Measurements from ENCODE around the gene ZNRF3. TPM values are rescaled to one million over a fixed set of nuclear protein-coding genes. Genes with fewer than 3 reads are reported as not detected.

ZNRF3 gene
- polyA plus RNA-seq, 3 donors, result 0.13 TPM; not detected in 2

DNA sequence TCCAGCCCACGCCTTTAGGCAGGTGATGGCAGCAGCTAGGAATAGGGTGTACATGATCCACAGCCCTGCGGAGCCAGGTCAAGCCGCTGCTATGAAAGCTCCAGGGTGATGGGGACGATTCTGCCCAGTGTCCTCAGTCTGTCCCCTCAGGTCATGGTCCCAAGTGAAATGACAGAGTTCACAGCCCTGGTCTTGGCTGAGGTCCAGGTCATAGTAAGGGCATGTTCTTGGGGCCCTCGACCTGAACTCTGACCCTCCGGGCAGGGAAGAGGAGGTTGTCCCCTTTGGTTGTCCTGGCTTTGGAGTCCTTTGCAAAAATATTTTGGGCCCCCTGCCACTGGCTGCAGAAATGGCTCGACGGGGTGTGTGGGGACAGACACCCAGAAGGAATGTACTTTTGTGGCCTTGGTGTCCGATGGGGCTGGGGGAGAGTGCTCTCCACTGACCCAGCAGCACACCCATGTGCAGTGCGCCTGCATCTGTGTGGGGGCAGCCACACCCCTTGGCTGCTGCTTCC is 170.9 kb downstream of the ZNRF3 start:
- no peak overlapping the region for H3K4me3 Mint-ChIP-seq
- no peak for TF ChIP-seq CTCF (IDR thresholded peaks at IDR 0.05)

DNA sequence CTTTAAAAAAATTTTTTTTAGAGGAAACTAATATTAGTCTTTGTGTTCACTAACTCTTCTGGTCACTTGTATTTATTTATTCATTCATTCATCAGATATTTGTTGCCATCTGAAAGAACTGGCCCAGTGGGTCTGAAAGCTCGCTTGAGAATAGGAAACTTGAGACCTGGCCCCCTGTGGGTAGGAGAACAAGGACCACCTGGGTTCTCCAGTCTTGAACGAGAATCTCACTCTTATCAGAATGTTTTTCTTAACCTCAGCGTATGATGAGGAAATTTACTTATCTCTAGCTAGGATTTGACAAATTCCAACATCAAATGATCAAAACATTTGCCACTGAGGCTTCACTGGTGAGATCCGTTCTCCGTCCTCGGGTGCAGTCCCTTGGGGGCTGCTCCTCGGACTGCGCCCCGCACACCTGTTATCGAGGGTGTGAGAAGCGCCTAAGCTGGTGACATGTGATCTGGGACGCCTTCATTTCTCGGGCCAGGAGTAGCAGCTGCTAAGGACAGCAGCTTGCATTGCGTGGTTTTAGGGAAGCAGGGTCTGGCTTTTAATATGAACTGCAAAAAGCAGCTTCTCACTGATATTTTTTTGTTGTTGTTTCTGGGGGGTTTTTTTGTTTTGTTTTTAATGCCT is 171.9 kb downstream of the ZNRF3 start:
- Histone ChIP-seq H4K20me1 (ENCODE audit: insufficient read depth, low read length) (no peaks in the 10 kb centered on the region), H3K79me2 (ENCODE audit: insufficient read depth, low read length) (no peaks in the 10 kb centered on the region), H3K9ac (ENCODE audit: insufficient read depth, low read length, poor library complexity, severe bottlenecking) (no peak overlapping the region), H3K27ac (ENCODE audit: low read depth in 1 of 2, low read length in 2 of 2) (no peak overlapping the region), H2AFZ (ENCODE audit: insufficient read depth, low read depth, low read length, poor library complexity, severe bottlenecking) (no peak overlapping the region), H3K4me1 (ENCODE audit: control insufficient read depth in 1 of 2, insufficient read depth in 2 of 2, low read length in 2 of 2) (no peaks in the 10 kb centered on the region), H3K4me3 (replicated peaks in 1 of 3; ENCODE audit: low read depth in 2 of 3, low read length in 3 of 3) (no peak overlapping the region), H3K36me3 (replicated peaks in 1 of 2; ENCODE audit: control insufficient read depth in 1 of 2, insufficient read depth in 2 of 2, low read length in 2 of 2) (no peaks in the 10 kb centered on the region), H3K9me3 (replicated peaks in 1 of 2; ENCODE audit: control insufficient read depth in 1 of 2, insufficient read depth in 1 of 2, low read length in 2 of 2) (no peaks in the 10 kb centered on the region), H3K4me2 (replicated peaks; ENCODE audit: extremely low read depth, low read length, poor library complexity, severe bottlenecking) (no peak overlapping the region), H3K27me3 (ENCODE audit: control insufficient read depth in 2 of 2, insufficient read depth in 2 of 2, low read length in 2 of 2) (peaks cover 0 to 3% of the 10 kb centered on the region in 2 donors)
- Mint-ChIP-seq H3K27ac (no peak overlapping the region), H3K4me1 (peaks cover under 1% of the 10 kb centered on the region), H3K9me3 (peaks cover 0 to 3% (median 0%) of the 10 kb centered on the region in 7 donors), H3K4me3 (no peak overlapping the region), H3K27me3 (ENCODE audit: low read depth in 3 of 3) (peaks cover 6 to 10% (median 9%) of the 10 kb centered on the region in 3 donors), H3K36me3 (no peaks in the 10 kb centered on the region)
- intact Hi-C loops (cut with micrococcal nuclease), result no loop called here
- no peak for DNase-seq
- 95% methylated on average over 9 of the region's 14 CpGs for WGBS (ENCODE audit: insufficient coverage)
- no peak for TF ChIP-seq CTCF (IDR thresholded peaks at IDR 0.05)

More for the DNA sequence above, 170.9 kb downstream of the ZNRF3 start:
- peaks cover 0 to 2% of the 10 kb centered on the region in 2 donors for H3K36me3 Mint-ChIP-seq
- H3K4me3 ChIP-seq (replicated peaks in 1 of 3; ENCODE audit: low read depth in 2 of 3, low read length in 3 of 3), result no peak overlapping the region
- no peaks in the 10 kb centered on the region for H3K4me1 ChIP-seq (ENCODE audit: control insufficient read depth in 1 of 2, insufficient read depth in 2 of 2, low read length in 2 of 2)
- no peak for DNase-seq
- H3K9me3 ChIP-seq (replicated peaks in 1 of 2; ENCODE audit: control insufficient read depth in 1 of 2, insufficient read depth in 1 of 2, low read length in 2 of 2), result no peaks in the 10 kb centered on the region
- H3K4me2 ChIP-seq (replicated peaks; ENCODE audit: extremely low read depth, low read length, poor library complexity, severe bottlenecking), result no peak overlapping the region
- no peaks in the 10 kb centered on the region for H3K79me2 ChIP-seq (ENCODE audit: insufficient read depth, low read length)
- H3K27me3 Mint-ChIP-seq (ENCODE audit: low read depth in 3 of 3), result peaks cover 2 to 10% (median 3%) of the 10 kb centered on the region in 3 donors
- no peaks in the 10 kb centered on the region for H3K27me3 ChIP-seq (ENCODE audit: control insufficient read depth in 2 of 2, insufficient read depth in 2 of 2, low read length in 2 of 2)
- WGBS (ENCODE audit: insufficient coverage), result 95% methylated on average over 6 of the region's 10 CpGs
- H3K36me3 ChIP-seq (replicated peaks in 1 of 2; ENCODE audit: control insufficient read depth in 1 of 2, insufficient read depth in 2 of 2, low read length in 2 of 2), result no peaks in the 10 kb centered on the region
- no peaks in the 10 kb centered on the region for H4K20me1 ChIP-seq (ENCODE audit: insufficient read depth, low read length)
- H2AFZ ChIP-seq (ENCODE audit: insufficient read depth, low read depth, low read length, poor library complexity, severe bottlenecking), result no peak overlapping the region
- no peak overlapping the region for H3K27ac Mint-ChIP-seq
- intact Hi-C loops (cut with micrococcal nuclease), result no loop called here
- H3K9ac ChIP-seq (ENCODE audit: insufficient read depth, low read length, poor library complexity, severe bottlenecking), result no peak overlapping the region
- no peaks in the 10 kb centered on the region for H3K4me1 Mint-ChIP-seq
- H3K9me3 Mint-ChIP-seq, result peaks cover 0 to 3% (median 0%) of the 10 kb centered on the region in 7 donors
- no peak overlapping the region for H3K27ac ChIP-seq (ENCODE audit: low read depth in 1 of 2, low read length in 2 of 2)
